ENCODE data around the gene CNTN5.
"Not testable (repeated sequence)": the region's sequence is repeated elsewhere in the genome, so short reads cannot be mapped to it uniquely, and the experiment has no call there.

Gene CNTN5

GRCh38 chr11:99279266-99279665, 258.5 kb downstream of the CNTN5 start:
- DNase-seq = no peak

- no peak for DNase-seq
Observed at GRCh38 chr11:99281331-99281730, 260.6 kb downstream of the CNTN5 start.

- DNase-seq = not testable (repeated sequence)
Observed at GRCh38 chr11:99297925-99298324, 277.2 kb downstream of the CNTN5 start.

GRCh38 chr11:99307510-99308088, 286.9 kb downstream of the CNTN5 start:
- DNase-seq = no peak

- DNase-seq = no peak
Observed at GRCh38 chr11:99311870-99312269, 291.1 kb downstream of the CNTN5 start.

GRCh38 chr11:99316776-99317520, 296.2 kb downstream of the CNTN5 start:
- DNase-seq = no peak

- no peak for DNase-seq
Observed at GRCh38 chr11:99320769-99321290, 300.1 kb downstream of the CNTN5 start.

GRCh38 chr11:99325847-99326246, 305.1 kb downstream of the CNTN5 start:
- peak; percentile 92 for DNase-seq

- no peak for DNase-seq
Observed at GRCh38 chr11:99327066-99327465, 306.3 kb downstream of the CNTN5 start.

- DNase-seq = no peak
Observed at GRCh38 chr11:99327527-99327926, 306.8 kb downstream of the CNTN5 start.

- no peak for DNase-seq
Observed at GRCh38 chr11:99333621-99334020, 312.9 kb downstream of the CNTN5 start.

- DNase-seq = no peak
Observed at GRCh38 chr11:99343117-99343516, 322.4 kb downstream of the CNTN5 start.

GRCh38 chr11:99349151-99349673, 328.5 kb downstream of the CNTN5 start:
- DNase-seq = no peak

- peak; percentile 30 for DNase-seq
Observed at GRCh38 chr11:99351624-99352023, 330.9 kb downstream of the CNTN5 start.

GRCh38 chr11:99352642-99353041, 331.9 kb downstream of the CNTN5 start:
- no peak for DNase-seq

GRCh38 chr11:99366546-99366945, 345.8 kb downstream of the CNTN5 start:
- no peak for DNase-seq

- peak; percentile 30 for DNase-seq
Observed at GRCh38 chr11:99368583-99368982, 347.8 kb downstream of the CNTN5 start.

GRCh38 chr11:99370549-99371216, 349.9 kb downstream of the CNTN5 start:
- peak; percentile 72 for DNase-seq

GRCh38 chr11:99371257-99371656, 350.5 kb downstream of the CNTN5 start:
- DNase-seq = peak; percentile 1

- DNase-seq = no peak
Observed at GRCh38 chr11:99376463-99376862, 355.7 kb downstream of the CNTN5 start.

GRCh38 chr11:99383648-99384245, 363.0 kb downstream of the CNTN5 start:
- no peak for DNase-seq

GRCh38 chr11:99391245-99391644, 370.5 kb downstream of the CNTN5 start:
- DNase-seq = no peak

- DNase-seq = no peak
Observed at GRCh38 chr11:99406345-99406744, 385.6 kb downstream of the CNTN5 start.

Data from fibroblast of skin of back (primary cell).